Activated naive CD4-positive, alpha-beta T cell (primary cell): ENCODE measurements around the gene TIMP3.

Experiments used
- DNase-seq, 4 experiments: peaks; one replicate each; lab custom pipeline; 2025; lab: John Stamatoyannopoulos, UW

The TIMP3 gene

DNA sequence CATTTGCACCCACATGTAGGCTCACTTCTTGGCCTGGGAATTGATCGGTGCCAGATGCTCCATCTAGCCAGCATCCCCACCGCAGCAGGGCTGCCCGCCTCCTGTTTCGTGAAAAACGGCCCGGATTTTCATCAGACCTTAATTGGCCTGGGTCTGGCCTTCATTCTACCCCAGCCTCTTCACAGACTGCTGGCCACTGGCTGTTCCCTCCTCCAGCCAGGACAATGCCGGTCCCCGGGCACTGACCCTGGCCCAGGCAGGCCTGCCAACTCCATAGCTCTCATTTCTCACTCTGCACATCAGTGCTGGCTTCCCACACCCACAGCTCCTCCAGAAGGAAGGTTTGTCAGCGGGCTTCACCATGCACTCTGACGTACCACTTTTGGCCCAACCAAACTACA is 27.9 kb downstream of the TIMP3 start:
- DNase-seq: no peak

DNA sequence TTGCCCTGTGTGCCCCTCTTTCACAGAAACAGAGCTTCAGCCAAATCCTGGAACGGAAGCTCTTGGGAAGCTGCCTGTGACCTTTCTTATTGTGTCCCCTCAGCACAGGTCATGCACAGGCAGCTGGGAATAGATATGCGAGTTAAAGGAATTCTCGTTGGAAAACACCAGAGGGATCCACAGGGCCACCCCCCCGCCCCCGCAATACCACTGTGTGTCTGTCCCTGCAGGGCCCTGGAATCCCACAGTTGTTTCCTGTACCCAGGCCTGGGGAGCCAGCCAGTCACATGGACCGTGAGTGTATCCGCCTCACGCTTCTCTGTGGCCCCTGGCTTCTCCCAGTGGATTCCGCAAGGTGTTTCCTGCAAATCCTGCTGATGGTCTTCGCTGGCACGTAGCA is 29.0 kb downstream of the TIMP3 start:
- no peak for DNase-seq

DNA sequence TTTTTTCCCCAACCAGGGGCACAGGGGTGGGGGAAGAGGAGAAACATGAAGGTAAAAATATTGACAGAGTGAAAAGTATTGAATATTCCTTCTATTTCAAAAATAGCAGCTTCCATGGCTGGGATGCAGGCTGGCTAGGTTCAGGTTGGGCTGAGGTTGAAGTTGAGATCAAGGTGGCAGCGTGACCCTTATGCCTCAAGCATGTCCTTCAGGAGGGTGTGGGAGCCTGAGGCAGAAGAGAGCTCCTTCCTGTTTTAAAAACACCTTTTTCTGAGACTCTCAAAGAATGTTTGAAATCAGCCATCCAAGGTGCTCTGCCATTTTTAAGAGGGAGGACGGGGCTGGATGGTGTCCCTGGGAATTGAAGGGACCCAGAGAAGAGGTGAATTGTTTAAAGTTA is 29.5 kb downstream of the TIMP3 start:
- DNase-seq: no peak

DNA sequence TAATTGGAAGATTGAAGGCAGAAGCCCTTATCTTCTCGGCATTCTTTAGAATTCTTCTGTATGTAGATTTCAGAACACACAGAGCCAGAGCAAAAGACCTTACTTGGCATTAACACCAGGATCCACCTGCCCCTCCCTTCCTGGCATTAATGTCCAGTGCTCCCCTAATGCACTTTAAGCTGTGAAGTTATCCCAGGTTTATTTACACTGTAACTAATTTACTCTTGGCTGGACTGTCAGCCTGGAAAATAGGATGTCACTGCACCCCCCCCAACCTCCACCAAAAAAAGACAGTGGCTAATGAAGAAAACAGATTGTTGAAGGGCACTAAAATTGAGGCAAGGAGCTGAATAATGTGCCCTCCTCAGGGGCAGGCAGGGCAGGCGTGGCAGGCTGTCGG is 30.1 kb downstream of the TIMP3 start:
- DNase-seq: no peak

DNA sequence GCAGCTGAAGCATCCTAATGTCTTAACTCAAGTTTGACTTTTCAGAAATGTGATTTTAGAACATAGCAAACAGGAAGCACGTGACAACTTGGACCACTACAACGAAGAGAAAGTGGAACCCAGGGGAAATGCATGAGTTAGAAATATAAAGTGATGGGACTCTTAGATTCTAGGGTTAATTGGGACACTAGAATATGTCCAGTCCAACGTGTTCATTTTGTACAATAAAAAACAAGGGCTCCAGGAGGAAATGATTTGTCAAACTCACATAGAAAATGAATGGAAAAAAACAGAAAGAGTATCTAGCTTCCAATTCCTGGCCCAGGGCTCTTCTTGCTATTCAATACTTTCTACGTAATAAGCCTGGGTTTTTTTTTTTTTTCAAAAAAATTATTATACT is 30.7 kb downstream of the TIMP3 start:
- no peak for DNase-seq

DNA sequence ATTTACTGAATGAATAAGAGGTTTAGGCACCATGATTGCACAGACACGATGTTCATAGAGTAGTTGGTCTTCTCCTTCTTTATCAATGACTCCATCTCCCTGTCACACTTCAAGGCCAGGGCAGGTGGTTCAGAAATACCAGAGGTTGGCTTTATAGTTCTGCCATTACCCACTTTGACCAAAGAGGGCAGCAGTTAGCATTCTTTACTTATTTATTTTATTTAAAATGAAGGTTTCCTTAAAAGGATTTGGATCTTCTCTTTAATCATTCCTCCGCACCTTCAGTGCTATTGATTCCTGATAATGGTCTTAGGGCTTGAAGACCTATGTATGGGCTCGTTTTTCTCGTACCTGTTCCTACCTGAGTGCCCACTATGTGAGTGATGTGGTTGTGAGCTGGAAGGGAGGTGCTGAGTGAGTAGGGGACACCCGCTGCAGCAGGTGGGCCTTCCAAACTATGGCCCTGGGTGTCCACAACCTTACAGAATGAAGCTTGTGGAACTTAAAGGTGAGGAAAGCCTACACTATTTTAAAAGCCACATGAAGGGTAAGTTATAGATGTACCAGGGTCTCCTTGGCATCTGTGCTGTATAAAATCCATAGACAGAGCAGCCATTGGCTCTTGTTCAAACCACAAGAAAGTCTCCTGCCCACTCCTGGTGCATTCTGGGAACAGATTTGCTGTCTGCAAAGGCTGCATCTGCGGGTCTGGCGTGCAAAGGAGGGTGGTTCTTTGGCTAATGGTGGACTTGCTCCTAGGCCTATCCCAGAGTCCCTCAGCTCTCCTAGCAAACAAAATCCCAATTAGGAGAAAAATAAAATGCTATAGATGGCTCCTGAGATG is 35.0 kb downstream of the TIMP3 start:
- no peak for DNase-seq

DNA sequence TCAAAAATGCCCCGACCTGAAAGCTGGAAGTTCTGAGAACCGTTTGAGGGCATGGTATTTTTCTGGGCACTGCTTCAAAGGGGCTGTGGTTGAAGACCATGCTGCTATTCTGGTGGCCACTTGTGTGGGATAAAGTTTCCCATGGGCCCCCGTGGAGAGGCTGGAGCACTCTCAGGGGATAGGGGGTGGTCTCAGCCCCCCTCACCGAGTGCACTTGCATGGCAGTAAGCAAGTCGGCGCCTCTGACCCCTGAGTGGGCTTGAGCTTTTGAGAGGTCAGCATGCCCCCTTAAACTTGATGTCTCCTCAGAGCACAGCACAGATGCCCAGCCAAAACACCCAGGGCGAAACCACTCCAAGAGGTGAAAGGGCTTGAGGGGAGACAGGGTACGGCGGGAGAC is 35.6 kb downstream of the TIMP3 start:
- no peak for DNase-seq

DNA sequence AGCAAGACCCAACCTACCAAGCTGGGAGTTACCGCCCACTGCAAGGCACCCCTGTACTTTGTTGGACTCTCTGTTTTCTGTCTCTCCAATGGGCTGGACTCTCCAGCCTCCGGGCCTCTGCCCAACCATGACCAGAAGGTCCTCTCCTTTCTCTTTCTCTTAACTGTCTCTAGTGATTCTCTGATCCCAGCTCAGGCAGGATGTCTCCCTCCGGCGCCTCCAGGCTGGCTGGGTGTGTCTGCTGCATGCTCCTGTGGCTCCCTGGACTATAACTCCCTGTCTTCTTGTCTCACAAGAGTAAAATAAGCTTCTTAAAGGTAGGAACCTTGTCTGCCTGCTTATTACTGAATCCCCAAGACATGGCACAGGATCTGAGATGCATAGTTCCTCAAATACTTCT is 36.3 kb downstream of the TIMP3 start:
- DNase-seq: no peak

DNA sequence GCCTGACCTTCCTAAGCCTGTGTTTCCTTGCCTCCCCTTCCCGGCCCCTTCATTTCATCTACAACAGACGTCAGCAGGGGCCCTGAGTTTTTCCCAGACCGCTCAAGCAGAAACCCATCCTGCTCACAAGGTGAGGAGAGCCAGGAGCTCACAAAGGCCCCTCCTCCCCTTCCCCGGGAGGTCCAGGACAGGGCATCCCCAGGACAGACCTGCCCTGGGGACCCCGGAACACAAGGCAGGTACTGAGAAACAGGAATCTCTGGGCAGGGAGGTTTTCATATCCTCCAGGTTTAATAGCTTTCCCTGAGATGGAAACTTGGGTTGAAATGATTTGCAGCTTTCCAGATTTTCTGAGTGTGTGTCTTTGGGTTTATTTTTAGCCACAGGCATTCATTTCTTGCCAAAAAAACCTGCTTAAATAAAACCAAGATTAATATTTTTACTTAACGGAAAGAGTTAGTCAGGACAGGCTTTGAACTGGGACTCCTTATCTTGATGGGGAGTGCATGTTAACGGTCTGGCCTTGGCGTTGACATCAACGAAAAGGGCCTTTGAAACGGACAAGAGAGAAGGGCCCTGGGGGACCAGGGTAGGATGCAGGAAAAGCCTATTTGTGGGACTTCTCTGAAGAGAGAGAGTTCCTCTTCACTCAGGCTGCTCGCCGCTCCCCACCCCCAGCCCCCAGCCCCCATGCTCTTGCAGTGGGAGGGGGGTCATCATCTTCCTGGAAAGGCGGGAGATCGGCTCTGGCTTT is 38.5 kb downstream of the TIMP3 start:
- DNase-seq: no peak

DNA sequence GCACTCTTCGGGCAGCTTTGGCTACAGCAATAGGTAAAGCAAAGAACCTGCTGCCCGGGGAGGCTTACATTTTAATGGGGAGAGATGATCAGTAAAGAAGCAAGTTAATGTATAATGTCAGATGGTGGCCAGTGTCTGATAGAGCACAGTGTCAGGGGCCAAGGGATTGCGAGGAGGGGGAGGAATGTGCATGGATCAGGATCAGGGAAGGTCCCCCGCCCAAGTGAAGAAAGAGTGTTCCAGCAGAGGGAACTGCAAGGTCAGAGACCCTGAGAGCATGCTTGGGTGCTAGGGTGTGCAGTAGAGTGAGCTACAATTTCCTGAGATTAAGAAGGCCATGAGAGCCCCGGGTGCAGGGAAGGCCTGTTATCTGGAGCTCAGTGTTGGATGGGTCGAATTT is 39.7 kb downstream of the TIMP3 start:
- no peak for DNase-seq

DNA sequence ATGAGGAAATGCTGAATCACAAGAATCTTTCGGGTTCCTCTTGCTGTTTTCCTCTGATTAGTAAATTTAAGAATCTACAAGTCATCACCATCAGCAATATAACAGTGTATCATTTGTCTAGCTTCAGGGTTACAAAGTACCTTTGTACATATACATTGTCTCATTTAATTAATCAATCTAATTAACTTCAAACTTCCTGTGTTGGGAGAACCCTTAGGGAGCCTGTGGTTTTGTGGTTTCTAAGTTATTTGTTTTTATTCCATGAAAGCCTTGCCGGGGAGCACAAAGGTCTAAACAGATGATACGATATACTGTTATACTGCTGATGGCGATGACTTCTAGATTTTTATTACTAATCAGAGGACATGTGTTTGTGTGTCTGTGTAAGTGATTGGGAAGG is 41.0 kb downstream of the TIMP3 start:
- no peak for DNase-seq

DNA sequence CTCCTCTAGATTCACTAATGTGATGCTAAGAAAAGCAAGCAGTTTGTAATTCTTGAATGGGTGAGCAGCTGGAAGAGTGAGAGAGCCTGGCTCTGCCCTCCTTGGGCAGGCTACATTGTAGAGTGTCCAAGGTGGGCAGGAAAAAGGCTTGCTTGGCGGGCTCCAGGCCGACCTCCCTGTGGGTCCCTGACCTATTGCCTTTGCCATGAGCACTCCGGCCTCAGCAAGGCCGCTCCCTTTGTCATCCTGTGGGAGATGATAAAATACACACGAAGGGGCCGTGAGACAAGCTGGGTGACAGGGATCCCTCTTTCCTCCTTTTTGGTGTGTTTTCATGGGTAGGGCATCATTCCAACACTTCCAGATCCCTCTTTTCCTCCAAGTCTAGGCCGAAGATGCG is 41.8 kb downstream of the TIMP3 start:
- no peak for DNase-seq

DNA sequence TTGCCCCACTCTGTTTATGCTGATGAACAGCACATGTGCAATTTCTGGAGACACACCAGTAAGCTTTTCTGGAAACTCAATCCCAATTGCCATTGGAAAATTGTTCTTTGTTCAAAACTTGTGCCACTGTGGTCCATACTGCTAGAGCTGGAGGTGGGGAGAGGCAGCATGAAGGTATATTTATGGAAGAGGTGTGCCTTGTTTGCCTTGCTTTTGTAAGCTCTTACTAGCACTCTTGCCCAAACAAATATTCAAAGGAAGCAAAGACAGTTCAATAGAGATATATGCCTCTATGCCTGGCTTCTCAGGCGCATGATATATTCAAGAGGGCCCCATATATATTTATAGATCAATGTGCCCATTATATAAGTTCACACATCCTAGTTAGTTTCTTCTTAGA is 42.7 kb downstream of the TIMP3 start:
- no peak for DNase-seq

DNA sequence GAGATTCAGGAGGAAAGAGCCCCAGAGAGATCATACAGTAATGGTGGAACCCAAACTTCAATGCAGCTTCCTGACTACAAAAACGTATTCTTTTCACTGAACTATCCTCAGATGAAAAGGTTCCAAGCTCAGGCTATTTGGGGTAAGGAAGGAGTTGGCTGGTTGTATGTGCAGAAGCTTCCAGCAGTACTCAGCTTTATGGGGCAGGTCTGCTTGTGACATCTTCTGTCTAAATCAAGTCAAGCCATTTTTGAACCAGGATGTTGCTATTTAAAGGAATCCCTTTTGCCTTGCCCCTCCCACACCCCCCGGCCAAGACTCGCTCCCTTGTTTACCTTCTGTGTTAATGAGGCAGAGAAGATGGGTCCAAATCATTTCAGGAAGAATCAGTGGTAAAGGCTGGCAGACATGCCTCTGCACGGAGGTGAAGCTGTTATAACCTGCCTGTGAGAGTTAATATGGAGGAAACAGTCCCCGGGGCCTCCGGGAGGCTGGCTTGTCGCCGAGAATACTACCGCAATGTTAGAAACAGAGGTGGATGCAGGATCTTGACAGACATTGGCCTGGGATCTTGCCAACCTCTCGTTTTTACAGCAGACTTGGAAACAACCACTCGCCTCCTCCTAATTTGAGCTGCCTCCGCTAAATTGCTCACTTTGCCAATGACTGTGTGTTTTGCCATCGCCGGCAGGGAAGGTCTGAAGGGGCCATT is 45.4 kb downstream of the TIMP3 start:
- no peak for DNase-seq

DNA sequence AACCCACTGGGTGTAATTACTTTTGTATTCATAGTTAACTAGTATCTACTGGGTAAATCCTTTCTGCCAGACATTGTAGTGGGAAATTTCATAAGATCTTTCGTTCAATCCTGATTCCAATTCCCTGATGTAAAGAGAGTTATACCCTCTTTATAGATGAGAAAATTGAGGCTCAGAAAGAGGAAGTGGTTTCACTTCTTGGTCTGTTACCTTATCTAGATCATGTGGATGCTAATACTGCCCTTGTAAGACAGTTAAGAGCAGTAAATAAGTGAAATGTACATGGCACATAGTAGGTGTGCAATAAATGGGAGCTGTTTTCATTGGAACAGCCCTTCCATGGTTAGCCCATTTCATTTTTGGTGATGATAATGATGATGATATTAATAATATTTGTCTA is 46.7 kb downstream of the TIMP3 start:
- no peak for DNase-seq

DNA sequence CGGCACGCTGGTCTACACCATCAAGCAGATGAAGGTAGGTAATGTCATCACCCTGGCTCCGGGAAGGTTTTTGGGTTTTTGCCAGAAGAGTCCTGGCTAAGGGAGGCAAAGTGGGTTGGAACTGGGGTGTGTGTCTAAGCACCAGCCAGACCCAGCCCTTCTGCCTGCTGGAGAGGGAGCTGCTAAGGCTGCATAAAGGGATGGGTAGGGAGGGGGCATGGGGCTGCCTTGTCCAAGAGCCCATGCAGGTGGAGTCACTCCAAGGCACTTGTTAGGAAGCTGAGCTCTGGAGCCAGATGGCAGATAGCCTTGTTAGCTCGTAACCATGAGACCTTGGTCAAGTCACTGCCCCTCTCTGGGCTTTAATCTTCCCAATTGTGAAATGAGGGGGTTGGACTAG is 48.0 kb downstream of the TIMP3 start:
- no peak for DNase-seq

DNA sequence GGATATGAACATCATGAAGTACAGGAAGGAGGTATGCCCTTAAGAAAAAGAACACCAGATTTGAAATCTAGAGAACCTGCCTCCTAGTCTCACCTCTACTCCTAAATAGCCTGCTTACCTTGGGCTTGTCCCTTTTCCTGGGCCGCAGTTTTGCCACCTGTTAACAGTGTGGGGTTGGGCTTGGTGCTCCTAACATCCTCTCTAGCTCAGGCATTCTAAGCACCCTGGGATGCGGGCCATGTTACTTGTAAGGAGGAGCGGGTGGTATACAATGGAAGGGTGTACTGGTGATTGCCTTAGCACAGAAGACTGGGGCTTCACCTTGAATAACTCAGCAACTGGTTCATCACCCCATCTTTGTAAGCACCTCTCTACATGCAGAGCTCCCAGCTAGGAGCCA is 48.7 kb downstream of the TIMP3 start:
- no peak for DNase-seq

DNA sequence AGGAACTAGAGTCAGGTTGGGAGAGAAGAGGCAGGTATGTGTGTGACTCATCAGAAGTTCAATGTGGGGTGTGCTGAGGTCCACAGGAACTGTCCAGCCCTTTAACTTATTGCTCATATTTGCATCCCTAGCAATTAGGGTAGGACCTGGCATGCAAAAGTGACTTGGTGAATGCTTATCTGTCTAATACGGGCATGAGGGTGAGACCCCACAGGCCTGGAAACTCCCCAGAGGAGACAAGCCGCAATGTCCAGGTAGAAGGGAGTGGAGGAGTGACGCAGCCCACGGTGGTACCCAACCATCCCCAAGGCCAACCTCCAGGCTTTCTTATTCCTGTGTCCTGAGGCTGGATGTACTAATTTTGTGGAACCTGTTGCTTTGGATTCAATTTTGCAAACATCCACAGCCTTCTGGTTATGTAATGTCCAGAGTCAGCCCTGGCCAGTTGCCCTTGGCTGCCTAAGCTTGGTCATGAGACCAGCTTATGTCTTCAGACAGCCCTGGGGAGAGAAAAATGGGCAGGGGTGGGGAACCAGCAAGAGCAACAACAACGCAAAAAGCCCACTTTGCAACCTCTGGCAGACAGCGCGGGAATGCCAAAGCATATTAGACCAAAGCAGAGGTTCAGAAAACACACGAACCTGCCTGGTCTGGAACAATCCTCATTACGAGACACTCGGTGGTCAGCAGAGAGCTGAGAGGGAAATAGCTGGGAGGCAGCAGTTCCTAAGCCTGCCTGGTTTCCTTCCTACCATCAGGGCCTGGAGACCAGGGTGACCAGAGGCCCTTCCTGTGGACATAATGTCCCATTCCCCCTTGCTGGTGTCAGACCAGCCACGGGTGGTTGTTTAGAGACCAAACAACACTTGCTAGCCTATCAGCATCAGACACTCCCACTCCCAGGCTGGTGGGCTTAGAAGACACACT is 49.3 kb downstream of the TIMP3 start:
- no peak for DNase-seq

DNA sequence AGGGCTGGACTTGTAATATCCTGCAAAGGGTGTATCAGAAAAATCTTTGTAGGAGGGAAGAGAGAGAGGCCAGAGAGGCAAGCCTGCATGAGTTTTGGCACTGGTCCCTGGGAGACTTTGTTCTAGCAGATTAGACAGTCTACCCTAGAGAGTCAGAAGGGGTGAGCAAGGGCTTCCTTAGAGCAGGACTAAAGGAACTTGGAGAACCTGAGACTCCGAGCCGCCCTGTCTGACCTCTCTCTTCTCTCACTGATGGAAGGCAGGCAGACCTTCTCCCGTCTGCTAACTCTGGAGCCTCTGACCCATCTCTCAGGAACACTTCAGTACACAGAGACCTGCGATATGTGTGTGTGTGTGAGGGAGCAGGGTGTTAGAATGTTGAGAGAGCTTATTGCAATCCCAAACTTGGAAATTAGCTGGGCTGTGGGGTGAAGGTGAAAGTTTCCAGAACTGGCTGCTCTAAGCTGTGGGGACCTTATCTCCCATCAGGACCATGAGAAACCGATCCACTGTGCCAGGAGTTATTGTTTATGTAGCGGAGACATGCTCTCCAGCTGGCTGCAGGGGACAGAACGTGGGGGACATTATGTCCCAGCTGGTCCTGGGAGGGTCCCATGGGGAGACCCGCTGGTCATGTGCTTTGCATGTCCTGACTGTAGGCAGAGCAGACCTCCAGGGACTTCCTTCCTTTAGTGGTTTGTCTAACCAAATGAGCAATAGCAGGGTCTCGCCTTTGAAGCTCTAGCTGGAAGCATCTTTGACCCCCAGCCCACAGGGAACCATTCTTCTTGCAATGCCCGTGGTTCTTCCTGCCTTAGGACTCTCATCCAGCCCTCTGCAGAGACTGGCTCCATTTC is 51.1 kb downstream of the TIMP3 start:
- DNase-seq: no peak

DNA sequence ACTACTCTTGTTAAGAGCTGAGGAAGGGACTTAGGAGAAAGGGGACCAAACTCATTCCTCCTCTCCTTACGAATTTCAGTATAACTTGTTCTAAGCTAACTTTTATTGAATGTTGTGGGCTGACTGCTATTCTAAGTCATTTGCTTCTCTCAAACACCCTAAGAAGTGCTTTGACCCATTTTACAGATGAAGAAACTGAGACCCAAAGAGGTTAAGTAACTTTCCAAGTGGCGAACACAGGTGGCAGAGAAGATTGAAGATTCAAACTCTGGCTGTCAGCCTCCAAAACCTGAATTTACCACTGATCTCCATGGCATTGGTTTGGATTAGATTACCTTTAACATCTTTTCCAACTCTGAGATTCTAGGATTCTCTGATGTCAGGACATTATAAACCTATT is 52.2 kb downstream of the TIMP3 start:
- DNase-seq: no peak

DNA sequence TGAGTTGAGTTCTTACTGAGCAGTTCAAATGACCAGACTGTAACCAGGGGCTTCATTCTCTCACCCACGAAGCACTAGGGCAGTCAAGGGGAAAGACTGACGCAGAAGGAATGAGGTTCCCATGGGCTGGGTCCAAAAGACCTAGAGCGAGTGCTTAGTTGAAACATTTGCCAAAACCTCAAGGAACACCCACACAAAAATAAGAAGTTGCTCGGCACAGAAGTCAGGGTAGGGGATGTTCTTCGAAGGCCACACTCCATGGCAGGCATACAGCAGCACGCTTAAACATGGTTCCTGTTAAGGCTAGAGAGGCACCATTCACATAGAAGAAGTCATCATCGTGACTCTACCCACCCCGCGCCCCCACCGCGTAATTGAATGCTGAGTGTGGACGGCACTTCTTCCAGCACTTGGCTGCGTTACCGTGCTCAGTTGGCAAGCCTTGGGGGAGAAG is 52.9 kb downstream of the TIMP3 start:
- DNase-seq: no peak
